OCI-LY3 (cell line): ENCODE data around the gene PNLDC1.

Experiments used
- CTCF ChIP-seq: fragments of 200-600, 300-600 bp; sonication (generic); IDR thresholded peaks from 2 replicates; pipeline ENCODE4 v1.5.1; 2014; ENCODE audit warnings: antibody characterized with exemption, low read length, low read depth
- EZH2phosphoT487 ChIP-seq: fragments of 200-600 bp; shearing (Covaris generic); IDR thresholded peaks from 2 replicates; pipeline ENCODE4 v1.6.1; 2018; ENCODE audit warnings: antibody characterized with exemption, mixed run types, low read depth

GRCh38 chr6:159823953-159824352 is 23.9 kb downstream of the PNLDC1 start:
- no peak for TF ChIP-seq CTCF
- TF ChIP-seq EZH2phosphoT487, result no peak
